ENCODE data around the gene LHPP.

- TF ChIP-seq, protein P1, sequence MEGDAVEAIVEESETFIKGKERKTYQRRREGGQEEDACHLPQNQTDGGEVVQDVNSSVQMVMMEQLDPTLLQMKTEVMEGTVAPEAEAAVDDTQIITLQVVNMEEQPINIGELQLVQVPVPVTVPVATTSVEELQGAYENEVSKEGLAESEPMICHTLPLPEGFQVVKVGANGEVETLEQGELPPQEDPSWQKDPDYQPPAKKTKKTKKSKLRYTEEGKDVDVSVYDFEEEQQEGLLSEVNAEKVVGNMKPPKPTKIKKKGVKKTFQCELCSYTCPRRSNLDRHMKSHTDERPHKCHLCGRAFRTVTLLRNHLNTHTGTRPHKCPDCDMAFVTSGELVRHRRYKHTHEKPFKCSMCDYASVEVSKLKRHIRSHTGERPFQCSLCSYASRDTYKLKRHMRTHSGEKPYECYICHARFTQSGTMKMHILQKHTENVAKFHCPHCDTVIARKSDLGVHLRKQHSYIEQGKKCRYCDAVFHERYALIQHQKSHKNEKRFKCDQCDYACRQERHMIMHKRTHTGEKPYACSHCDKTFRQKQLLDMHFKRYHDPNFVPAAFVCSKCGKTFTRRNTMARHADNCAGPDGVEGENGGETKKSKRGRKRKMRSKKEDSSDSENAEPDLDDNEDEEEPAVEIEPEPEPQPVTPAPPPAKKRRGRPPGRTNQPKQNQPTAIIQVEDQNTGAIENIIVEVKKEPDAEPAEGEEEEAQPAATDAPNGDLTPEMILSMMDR (conservative IDR thresholded peaks at IDR 0.05; ENCODE audit: low read depth, low read length) = no peak
- no peak for TF ChIP-seq EZH2 (IDR thresholded peaks at IDR 0.05; ENCODE audit: low read length, unreplicated experiment)
- no peak for TF ChIP-seq EZH2phosphoT487 (IDR thresholded peaks at IDR 0.05; ENCODE audit: borderline replicate concordance, low read length)
Measured at GRCh38 chr10:124653311-124653710, 191.7 kb downstream of the LHPP start.
